ENCODE data around the gene DUSP22. TPM values are rescaled to one million over a fixed set of nuclear protein-coding genes. Genes with fewer than 3 reads are reported as not detected.

The DUSP22 gene
- total RNA-seq, 2 donors from 2014 or later: 33.5 to 35.4 TPM

DNA sequence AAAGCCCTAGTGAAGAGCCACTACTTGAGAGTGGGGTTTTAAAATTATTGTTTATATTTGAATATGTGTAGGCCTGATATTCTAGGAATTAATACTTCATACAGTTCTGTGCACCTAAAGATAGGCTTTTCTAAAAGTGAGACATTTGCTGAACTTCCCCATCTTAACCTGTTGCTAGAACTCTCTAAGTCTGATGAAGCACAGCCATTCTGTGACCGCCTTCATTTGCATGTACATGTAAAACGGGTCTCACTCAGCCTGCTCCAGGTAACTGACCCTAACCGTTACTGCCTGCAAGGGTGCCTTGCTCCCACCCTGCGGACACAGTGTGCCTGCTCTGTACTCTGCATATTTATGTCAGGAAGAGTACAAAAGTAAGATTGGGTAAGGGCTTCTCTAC is 54.9 kb downstream of the DUSP22 start:
- H3K27ac Mint-ChIP-seq: no peak overlapping the region
- no peak overlapping the region for H3K27ac ChIP-seq (ENCODE audit: low read depth, low read length)
- WGBS, 2 experiments (ENCODE audit: insufficient coverage in 1 of 2, insufficient read length in 1 of 2): 73 to 82% methylated on average over 3 to 4 of the region's 4 CpGs
- H3K4me3 Mint-ChIP-seq: no peak overlapping the region
- H3K36me3 ChIP-seq (ENCODE audit: control insufficient read depth, insufficient read depth, low read length): peaks cover 6% of the 10 kb centered on the region
- peaks cover 5% of the 10 kb centered on the region for H3K4me1 Mint-ChIP-seq
- H3K4me3 ChIP-seq (ENCODE audit: low read length): no peak overlapping the region
- H3K36me3 Mint-ChIP-seq (ENCODE audit: low read depth): peaks cover 31% of the 10 kb centered on the region
- H3K9me3 ChIP-seq (ENCODE audit: control insufficient read depth, low read length): no peaks in the 10 kb centered on the region
- H3K27me3 ChIP-seq (ENCODE audit: control insufficient read depth, insufficient read depth, low read length, poor library complexity, severe bottlenecking): no peaks in the 10 kb centered on the region
- TF ChIP-seq, protein P1, sequence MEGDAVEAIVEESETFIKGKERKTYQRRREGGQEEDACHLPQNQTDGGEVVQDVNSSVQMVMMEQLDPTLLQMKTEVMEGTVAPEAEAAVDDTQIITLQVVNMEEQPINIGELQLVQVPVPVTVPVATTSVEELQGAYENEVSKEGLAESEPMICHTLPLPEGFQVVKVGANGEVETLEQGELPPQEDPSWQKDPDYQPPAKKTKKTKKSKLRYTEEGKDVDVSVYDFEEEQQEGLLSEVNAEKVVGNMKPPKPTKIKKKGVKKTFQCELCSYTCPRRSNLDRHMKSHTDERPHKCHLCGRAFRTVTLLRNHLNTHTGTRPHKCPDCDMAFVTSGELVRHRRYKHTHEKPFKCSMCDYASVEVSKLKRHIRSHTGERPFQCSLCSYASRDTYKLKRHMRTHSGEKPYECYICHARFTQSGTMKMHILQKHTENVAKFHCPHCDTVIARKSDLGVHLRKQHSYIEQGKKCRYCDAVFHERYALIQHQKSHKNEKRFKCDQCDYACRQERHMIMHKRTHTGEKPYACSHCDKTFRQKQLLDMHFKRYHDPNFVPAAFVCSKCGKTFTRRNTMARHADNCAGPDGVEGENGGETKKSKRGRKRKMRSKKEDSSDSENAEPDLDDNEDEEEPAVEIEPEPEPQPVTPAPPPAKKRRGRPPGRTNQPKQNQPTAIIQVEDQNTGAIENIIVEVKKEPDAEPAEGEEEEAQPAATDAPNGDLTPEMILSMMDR (conservative IDR thresholded peaks at IDR 0.05): no peak
- H3K9me3 Mint-ChIP-seq: peaks cover 99% of the 10 kb centered on the region
- DNase-seq: no peak
- H3K4me1 ChIP-seq (ENCODE audit: control insufficient read depth, insufficient read depth, low read length): no peaks in the 10 kb centered on the region
- H3K27me3 Mint-ChIP-seq (ENCODE audit: insufficient read depth): no peaks in the 10 kb centered on the region
- H3K9ac ChIP-seq (ENCODE audit: extremely low read depth, low read length, poor library complexity, severe bottlenecking): no peak overlapping the region

GRCh38 chr6:347951-348859 is 55.9 kb downstream of the DUSP22 start:
- no peak overlapping the region for H3K4me3 ChIP-seq (ENCODE audit: low read length)
- TF ChIP-seq, protein P1 (conservative IDR thresholded peaks at IDR 0.05): no peak
- Mint-ChIP-seq H3K9me3 (peaks cover 99% of the 10 kb centered on the region), H3K4me3 (no peak overlapping the region), H3K36me3 (ENCODE audit: low read depth) (peaks cover 31% of the 10 kb centered on the region), H3K27me3 (ENCODE audit: insufficient read depth) (no peaks in the 10 kb centered on the region), H3K27ac (no peak overlapping the region), H3K4me1 (peaks cover 9% of the 10 kb centered on the region)
- no peak overlapping the region for H3K27ac ChIP-seq (ENCODE audit: low read depth, low read length)
- H3K27me3 ChIP-seq (ENCODE audit: control insufficient read depth, insufficient read depth, low read length, poor library complexity, severe bottlenecking): no peaks in the 10 kb centered on the region
- no peaks in the 10 kb centered on the region for H3K4me1 ChIP-seq (ENCODE audit: control insufficient read depth, insufficient read depth, low read length)
- DNase-seq: no peak
- H3K36me3 ChIP-seq (ENCODE audit: control insufficient read depth, insufficient read depth, low read length): peaks cover 6% of the 10 kb centered on the region
- H3K9ac ChIP-seq (ENCODE audit: extremely low read depth, low read length, poor library complexity, severe bottlenecking): no peak overlapping the region
- no peaks in the 10 kb centered on the region for H3K9me3 ChIP-seq (ENCODE audit: control insufficient read depth, low read length)
- 91 to 95% methylated on average over 27 of the region's 27 CpGs for WGBS, 2 experiments (ENCODE audit: insufficient coverage in 1 of 2, insufficient read length in 1 of 2)

DNA sequence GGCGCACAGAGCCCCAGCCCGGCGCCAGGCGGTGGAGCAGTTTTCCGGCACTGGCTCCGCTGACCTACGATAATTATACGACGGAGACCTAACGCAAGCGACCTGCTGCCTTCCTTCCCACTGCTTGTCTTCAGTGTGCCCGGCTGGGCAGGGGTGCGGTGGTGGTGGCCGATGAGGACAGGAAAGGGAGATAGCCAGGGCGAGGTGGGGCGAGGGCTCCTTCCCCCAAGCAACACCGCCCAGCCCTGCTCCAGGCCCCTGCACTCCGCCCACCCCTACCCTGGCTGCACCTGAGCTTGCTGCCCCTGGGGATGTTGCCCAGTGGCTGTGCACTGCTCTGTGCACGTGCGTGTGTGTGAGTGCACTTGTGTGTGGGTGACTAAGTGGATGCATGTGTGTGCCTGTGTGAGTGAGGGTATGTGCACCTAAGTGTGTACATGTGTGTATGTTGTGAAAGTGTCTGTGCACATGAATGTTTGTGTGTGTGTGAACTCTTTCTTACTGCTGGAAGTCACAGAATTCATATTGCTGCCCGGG is 56.6 kb downstream of the DUSP22 start:
- Histone ChIP-seq H3K9me3 (ENCODE audit: control insufficient read depth, low read length) (no peaks in the 10 kb centered on the region), H3K9ac (ENCODE audit: extremely low read depth, low read length, poor library complexity, severe bottlenecking) (no peak overlapping the region), H3K27ac (ENCODE audit: low read depth, low read length) (no peak overlapping the region), H3K27me3 (ENCODE audit: control insufficient read depth, insufficient read depth, low read length, poor library complexity, severe bottlenecking) (no peaks in the 10 kb centered on the region), H3K4me1 (ENCODE audit: control insufficient read depth, insufficient read depth, low read length) (no peaks in the 10 kb centered on the region), H3K4me3 (ENCODE audit: low read length) (no peak overlapping the region), H3K36me3 (ENCODE audit: control insufficient read depth, insufficient read depth, low read length) (peaks cover 6% of the 10 kb centered on the region)
- H3K27me3 Mint-ChIP-seq (ENCODE audit: insufficient read depth): no peaks in the 10 kb centered on the region
- H3K9me3 Mint-ChIP-seq: peaks cover 99% of the 10 kb centered on the region
- 90 to 93% methylated on average over 15 to 21 of the region's 21 CpGs for WGBS, 2 experiments (ENCODE audit: insufficient coverage in 1 of 2, insufficient read length in 1 of 2)
- no peak overlapping the region for H3K27ac Mint-ChIP-seq
- no peak overlapping the region for H3K4me3 Mint-ChIP-seq
- peaks cover 31% of the 10 kb centered on the region for H3K36me3 Mint-ChIP-seq (ENCODE audit: low read depth)
- peaks cover 9% of the 10 kb centered on the region for H3K4me1 Mint-ChIP-seq
- no peak for DNase-seq
- TF ChIP-seq, protein P1 (conservative IDR thresholded peaks at IDR 0.05): no peak
